HepG2 (cell line): ENCODE measurements around the gene CORO7. TPM values are rescaled to one million over a fixed set of nuclear protein-coding genes. Genes with fewer than 3 reads are reported as not detected.
A peak's percentile ranks its signal among the peaks of the same experiment; 100 is the strongest.

Experiments used
- ERF ChIP-seq: IDR thresholded peaks from 2 replicates; pipeline ENCODE4 v1.6.1; 2018; ENCODE audit warnings: missing biosample characterization, missing genetic modification reagents
- HDAC2 ChIP-seq: sonication (generic); formaldehyde crosslinking; IDR thresholded peaks from 2 replicates; pipeline ENCODE4 v1.4.0; 2020; ENCODE audit warnings: missing genetic modification reagents
- HMG20A ChIP-seq: IDR thresholded peaks from 2 replicates; pipeline ENCODE4 v1.6.1; 2016; ENCODE audit warnings: borderline replicate concordance
- IRF2 ChIP-seq: IDR thresholded peaks from 2 replicates; pipeline ENCODE4 v1.6.1; 2018; ENCODE audit warnings: missing genetic modification reagents, missing compliant biosample characterization
- JUNB ChIP-seq: sonication (generic); formaldehyde crosslinking; IDR thresholded peaks from 2 replicates; pipeline ENCODE4 v1.8.0; 2022; ENCODE audit warnings: missing genetic modification reagents, mild to moderate bottlenecking, borderline replicate concordance
- KAT2B ChIP-seq: fragments of 150-350 bp; IDR thresholded peaks from 2 replicates; pipeline ENCODE4 v1.6.1; 2014; ENCODE audit warnings: low read depth, low read length, borderline replicate concordance
- KAT8 ChIP-seq: IDR thresholded peaks from 2 replicates; pipeline ENCODE4 v1.6.1; 2016; ENCODE audit warnings: missing genetic modification reagents, missing compliant biosample characterization
- MTF1 ChIP-seq: sonication (generic); formaldehyde crosslinking; IDR thresholded peaks from 2 replicates; pipeline ENCODE4 v1.5.0; 2020; ENCODE audit warnings: missing genetic modification reagents
- MTF2 ChIP-seq: sonication (generic); formaldehyde crosslinking; IDR thresholded peaks from 2 replicates; pipeline ENCODE4 v1.5.0; 2020; ENCODE audit warnings: missing genetic modification reagents, borderline replicate concordance
- POLR2AphosphoS5 ChIP-seq: IDR thresholded peaks from 2 replicates; pipeline ENCODE4 v1.6.1; 2012; ENCODE audit warnings: low read depth, low read length
- RBM22 ChIP-seq: fragments of 200-400 bp; formaldehyde crosslinking; optimal IDR thresholded peaks from 2 replicates; pipeline ENCODE3; 2017; ENCODE audit warnings: mild to moderate bottlenecking, low read length, moderate library complexity
- SKI ChIP-seq: fragments of 450-650 bp; IDR thresholded peaks from one replicate; pipeline ENCODE4 v1.6.1; 2018; ENCODE audit warnings: mild to moderate bottlenecking; ENCODE audit not compliant: partially characterized antibody
- SNRNP70 ChIP-seq: fragments of 200-400 bp; formaldehyde crosslinking; IDR thresholded peaks from 2 replicates; pipeline ENCODE4 v1.6.1; 2017; ENCODE audit warnings: mild to moderate bottlenecking, low read depth, low read length, moderate library complexity
- TARDBP ChIP-seq: sonication (generic); formaldehyde crosslinking; IDR thresholded peaks from 2 replicates; pipeline ENCODE4 v1.8.0; 2022; ENCODE audit warnings: mild to moderate bottlenecking, missing genetic modification reagents
- TBP ChIP-seq: sonication (generic); formaldehyde crosslinking; IDR thresholded peaks from 2 replicates; pipeline ENCODE4 v1.5.0; 2020; ENCODE audit warnings: missing genetic modification reagents
- ZFX ChIP-seq: sonication (generic); formaldehyde crosslinking; IDR thresholded peaks from 2 replicates; pipeline ENCODE4 v1.4.0; 2020; ENCODE audit warnings: mild to moderate bottlenecking, low read depth, missing genetic modification reagents, moderate library complexity
- ZNF263 ChIP-seq: sonication (generic); formaldehyde crosslinking; IDR thresholded peaks from 2 replicates; pipeline ENCODE4 v1.4.0; 2020; ENCODE audit warnings: missing genetic modification reagents
- ZNF335 ChIP-seq: sonication (generic); formaldehyde crosslinking; IDR thresholded peaks from 2 replicates; pipeline ENCODE4 v1.4.0; 2020; ENCODE audit warnings: missing genetic modification reagents
- ZNF33A ChIP-seq: sonication (generic); formaldehyde crosslinking; IDR thresholded peaks from 2 replicates; pipeline ENCODE4 v1.5.1; 2020; ENCODE audit warnings: missing genetic modification reagents, mild to moderate bottlenecking, moderate library complexity, borderline replicate concordance
- ZNF44 ChIP-seq: sonication (generic); formaldehyde crosslinking; IDR thresholded peaks from 2 replicates; pipeline ENCODE4 v1.5.1; 2020; ENCODE audit warnings: mild to moderate bottlenecking, missing genetic modification reagents
- ZNF446 ChIP-seq: sonication (generic); formaldehyde crosslinking; IDR thresholded peaks from 2 replicates; pipeline ENCODE4 v1.5.0; 2020; ENCODE audit warnings: mild to moderate bottlenecking, missing genetic modification reagents
- ZNF569 ChIP-seq: sonication (generic); formaldehyde crosslinking; IDR thresholded peaks from 2 replicates; pipeline ENCODE4 v1.5.0; 2020; ENCODE audit warnings: mild to moderate bottlenecking, missing genetic modification reagents, moderate library complexity, borderline replicate concordance
- ZNF629 ChIP-seq: sonication (generic); formaldehyde crosslinking; conservative IDR thresholded peaks from 2 replicates; pipeline ENCODE4 v1.5.0; 2020; ENCODE audit warnings: missing genetic modification reagents
- ZNF776 ChIP-seq: sonication (generic); formaldehyde crosslinking; IDR thresholded peaks from 2 replicates; pipeline ENCODE4 v1.4.0; 2020; ENCODE audit warnings: mild to moderate bottlenecking, missing genetic modification reagents
- ZNF781 ChIP-seq: sonication (generic); formaldehyde crosslinking; IDR thresholded peaks from 2 replicates; pipeline ENCODE4 v1.5.1; 2020; ENCODE audit warnings: borderline replicate concordance, mild to moderate bottlenecking, missing genetic modification reagents; ENCODE audit errors: not compliant biosample characterization
- ZNF839 ChIP-seq: sonication (generic); formaldehyde crosslinking; IDR thresholded peaks from 2 replicates; pipeline ENCODE4 v1.4.0; 2020; ENCODE audit warnings: missing genetic modification reagents, mild to moderate bottlenecking, borderline replicate concordance
- polyA plus RNA-seq, 8 experiments: library from polyadenylated mRNA; depleted of rRNA in 3 of 8; stranded (reverse) in 7 of 8; unstranded in 1 of 8; fragments of >200 nt; fragmentation: Illumina TruSeq in 4 of 8; extraction: Trizol in 4 of 8; gene quantifications; 2 replicates each; pipeline versions ENCODE4 v1.2.1 to v1.2.3, GENCODE V29; 2011 to 2016; ENCODE audit warnings: low read depth in 4 of 8, missing spikeins in 1 of 8, mixed read lengths in 1 of 8; ENCODE audit not compliant: insufficient read depth in 1 of 8
- total RNA-seq, 5 experiments: library from RNA; depleted of rRNA; stranded (reverse); fragments of >200 nt; fragmentation: Illumina TruSeq; extraction: Trizol; gene quantifications; 2 replicates each; pipeline ENCODE4 v1.2.3, GENCODE V29; 2016; ENCODE audit warnings: low read depth in 1 of 5
- TF ChIP-seq, protein P1 (sequence below): sonication (generic); formaldehyde crosslinking; IDR thresholded peaks from 2 replicates; pipeline ENCODE4 v1.5.0; 2020; ENCODE audit warnings: mild to moderate bottlenecking, missing genetic modification reagents
- TF ChIP-seq, protein P2 (sequence below): sonication (generic); formaldehyde crosslinking; IDR thresholded peaks from 2 replicates; pipeline ENCODE4 v1.5.1; 2020; ENCODE audit warnings: mild to moderate bottlenecking, missing genetic modification reagents

The CORO7 gene
- total and polyA plus RNA-seq, 2 of the 13 experiments (the other 11 are each of a cell fraction or from before 2014, with no cell fraction given), result 9.9 to 14.3 TPM

DNA sequence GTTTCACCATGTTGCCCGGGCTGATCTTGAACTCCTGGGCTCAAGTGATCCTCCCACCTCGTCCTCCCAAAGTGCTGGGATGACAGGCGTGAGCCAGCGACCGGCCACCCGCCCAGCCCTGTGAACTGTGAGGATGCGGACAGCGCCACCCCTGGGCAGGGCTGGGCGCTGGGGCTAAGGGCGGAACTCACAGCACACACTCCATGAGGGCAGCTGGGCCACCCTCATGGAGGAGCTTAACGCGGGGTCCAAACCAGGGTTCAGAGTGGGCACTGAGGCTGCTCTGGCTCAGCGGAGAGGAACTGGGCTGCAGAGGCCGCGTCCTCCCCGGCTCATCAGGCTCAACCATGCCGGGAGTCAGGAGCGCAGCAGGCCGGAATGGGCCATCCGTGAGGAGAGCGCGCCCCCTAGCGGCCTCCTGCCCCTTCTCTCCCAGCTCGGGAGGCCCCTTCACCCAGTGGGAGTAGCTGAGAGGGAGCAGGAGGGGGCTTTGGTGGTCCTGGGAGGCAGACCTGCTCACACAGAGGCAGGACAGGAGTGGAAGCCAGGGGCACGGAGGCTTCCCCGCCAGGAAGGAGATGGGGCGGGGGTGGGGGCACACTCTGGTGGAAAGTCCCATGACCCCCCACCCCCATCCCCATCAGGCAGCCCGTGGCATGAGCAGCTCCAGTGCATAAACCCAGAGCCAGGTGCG, 13.8 kb downstream of the CORO7 start (continued):
- TF ChIP-seq TARDBP (no peak), ZNF776 (no peak), ZNF44 (CRISPR knock-in tag) (no peak), HMG20A (CRISPR knock-in tag) (no peak), KAT2B (no peak), ZNF569 (CRISPR knock-in tag) (no peak), POLR2AphosphoS5 (no peak), TBP (CRISPR knock-in tag) (0 out of 2 replicates have a peak, but pooled peaks have one; percentile 63), ZNF263 (CRISPR knock-in tag) (peak; percentile 94), SKI (no peak), ZNF781 (peak; percentile 68), RBM22 (no peak), IRF2 (CRISPR knock-in tag) (no peak), MTF1 (no peak), ZNF839 (CRISPR knock-in tag) (no peak), JUNB (CRISPR knock-in tag) (no peak), ZNF446 (CRISPR knock-in tag) (no peak), ZNF335 (CRISPR knock-in tag) (no peak), SNRNP70 (no peak), ZFX (CRISPR knock-in tag) (peak; percentile 82), KAT8 (CRISPR knock-in tag) (no peak), MTF2 (CRISPR knock-in tag) (no peak), ERF (0 out of 2 replicates have a peak, but pooled peaks have one; percentile 41), ZNF33A (CRISPR knock-in tag) (no peak), HDAC2 (CRISPR knock-in tag) (no peak), ZNF629 (0 out of 2 replicates have a peak, but pooled peaks have one; percentile 16)
- TF ChIP-seq, protein P1, sequence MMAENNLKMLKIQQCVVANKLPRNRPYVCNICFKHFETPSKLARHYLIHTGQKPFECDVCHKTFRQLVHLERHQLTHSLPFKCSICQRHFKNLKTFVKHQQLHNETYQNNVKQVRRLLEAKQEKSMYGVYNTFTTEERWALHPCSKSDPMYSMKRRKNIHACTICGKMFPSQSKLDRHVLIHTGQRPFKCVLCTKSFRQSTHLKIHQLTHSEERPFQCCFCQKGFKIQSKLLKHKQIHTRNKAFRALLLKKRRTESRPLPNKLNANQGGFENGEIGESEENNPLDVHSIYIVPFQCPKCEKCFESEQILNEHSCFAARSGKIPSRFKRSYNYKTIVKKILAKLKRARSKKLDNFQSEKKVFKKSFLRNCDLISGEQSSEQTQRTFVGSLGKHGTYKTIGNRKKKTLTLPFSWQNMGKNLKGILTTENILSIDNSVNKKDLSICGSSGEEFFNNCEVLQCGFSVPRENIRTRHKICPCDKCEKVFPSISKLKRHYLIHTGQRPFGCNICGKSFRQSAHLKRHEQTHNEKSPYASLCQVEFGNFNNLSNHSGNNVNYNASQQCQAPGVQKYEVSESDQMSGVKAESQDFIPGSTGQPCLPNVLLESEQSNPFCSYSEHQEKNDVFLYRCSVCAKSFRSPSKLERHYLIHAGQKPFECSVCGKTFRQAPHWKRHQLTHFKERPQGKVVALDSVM (CRISPR knock-in tag), result no peak
- TF ChIP-seq, protein P2, sequence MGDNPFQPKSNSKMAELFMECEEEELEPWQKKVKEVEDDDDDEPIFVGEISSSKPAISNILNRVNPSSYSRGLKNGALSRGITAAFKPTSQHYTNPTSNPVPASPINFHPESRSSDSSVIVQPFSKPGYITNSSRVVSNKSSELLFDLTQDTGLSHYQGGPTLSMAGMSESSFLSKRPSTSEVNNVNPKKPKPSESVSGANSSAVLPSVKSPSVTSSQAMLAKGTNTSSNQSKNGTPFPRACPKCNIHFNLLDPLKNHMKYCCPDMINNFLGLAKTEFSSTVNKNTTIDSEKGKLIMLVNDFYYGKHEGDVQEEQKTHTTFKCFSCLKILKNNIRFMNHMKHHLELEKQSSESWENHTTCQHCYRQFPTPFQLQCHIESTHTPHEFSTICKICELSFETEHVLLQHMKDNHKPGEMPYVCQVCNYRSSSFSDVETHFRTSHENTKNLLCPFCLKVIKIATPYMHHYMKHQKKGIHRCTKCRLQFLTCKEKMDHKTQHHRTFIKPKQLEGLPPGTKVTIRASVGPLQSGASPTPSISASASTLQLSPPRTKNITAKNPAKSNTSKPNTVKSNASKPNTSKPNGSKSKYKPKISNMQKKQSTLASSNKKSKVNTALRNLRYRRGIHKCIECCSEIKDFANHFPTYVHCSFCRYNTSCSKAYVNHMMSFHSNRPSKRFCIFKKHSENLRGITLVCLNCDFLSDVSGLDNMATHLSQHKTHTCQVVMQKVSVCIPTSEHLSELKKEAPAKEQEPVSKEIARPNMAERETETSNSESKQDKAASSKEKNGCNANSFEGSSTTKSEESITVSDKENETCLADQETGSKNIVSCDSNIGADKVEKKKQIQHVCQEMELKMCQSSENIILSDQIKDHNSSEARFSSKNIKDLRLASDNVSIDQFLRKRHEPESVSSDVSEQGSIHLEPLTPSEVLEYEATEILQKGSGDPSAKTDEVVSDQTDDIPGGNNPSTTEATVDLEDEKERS (CRISPR knock-in tag), result 0 out of 2 replicates have a peak, but pooled peaks have one; percentile 27
